ENCODE results near the gene PDGFRB. TPM values are rescaled to one million over a fixed set of nuclear protein-coding genes. Genes with fewer than 3 reads are reported as not detected.
A peak's percentile ranks its signal among the peaks of the same experiment; 100 is the strongest.

PDGFRB gene
- total RNA-seq, 6 experiments from 2014 or later, result 6.8 to 19.5 (median 9.4) TPM

GRCh38 chr5:150130493-150130922 is 25.1 kb downstream of the PDGFRB start:
- ATAC-seq (no peak), DNase-seq (peak in 1 of 3 donors; percentile 53)
- 69% methylated on average over 5 of the region's 8 CpGs for WGBS (ENCODE audit: insufficient coverage, low coverage, low lambda C conversion rate, missing lambda C conversion rate)
- no peak for TF ChIP-seq POLR2A (IDR thresholded peaks at IDR 0.05)
- no peak for TF ChIP-seq CTCF (IDR thresholded peaks at IDR 0.05)
- peak overlapping the region in 1 of 3 donors; percentile 41 for H3K27ac ChIP-seq
- H3K9me3 ChIP-seq, result no peaks in the 10 kb centered on the region
- H3K27me3 ChIP-seq, result no peaks in the 10 kb centered on the region
- H3K36me3 ChIP-seq, result no peaks in the 10 kb centered on the region
- H3K4me3 ChIP-seq, result no peak overlapping the region
- intact Hi-C loops (cut with DNase I), result loop anchor here in 1 of 2 donors (10.0 kb wide), 1 partner anchor 84 kb away; no protein-coding TSS in a partner anchor
- peaks cover 0 to 17% (median 6%) of the 10 kb centered on the region in 4 donors for H3K4me1 ChIP-seq

DNA sequence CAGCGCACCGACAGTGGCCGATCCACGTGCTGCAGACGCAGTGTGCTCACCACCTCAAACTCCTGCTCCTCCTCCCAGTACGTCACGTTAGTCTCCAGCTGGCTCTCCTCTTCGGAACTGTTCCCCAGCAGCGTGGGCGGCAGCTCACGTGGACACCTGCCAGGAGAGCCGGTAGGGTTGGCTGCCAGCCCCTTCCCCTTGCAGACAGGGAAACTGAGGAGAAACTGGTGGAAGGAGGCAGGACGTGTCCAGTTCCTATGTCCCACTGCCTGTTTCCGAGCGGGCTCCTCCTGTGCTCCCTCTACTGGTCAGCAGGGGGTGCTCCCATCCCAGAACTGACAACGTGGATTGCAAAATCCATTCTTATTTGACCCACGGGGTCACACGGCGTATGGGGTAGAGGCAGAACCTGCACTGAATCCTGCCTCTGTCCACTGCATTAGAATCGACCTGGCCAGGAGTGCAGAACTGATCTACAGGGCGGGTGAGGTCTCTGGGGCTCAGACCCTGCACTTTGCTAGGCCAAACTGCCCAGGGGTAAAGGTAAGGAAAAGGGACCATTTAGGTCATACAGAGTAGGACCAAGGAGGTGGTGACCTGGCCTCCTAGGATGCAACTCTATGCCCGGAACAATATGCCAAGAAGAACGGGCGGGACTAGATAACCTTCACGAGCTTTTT is 25.7 kb downstream of the PDGFRB start:
- no peaks in the 10 kb centered on the region for H3K9me3 ChIP-seq
- ATAC-seq, result peak; percentile 94 to 95 (median 94)
- TF ChIP-seq POLR2A (IDR thresholded peaks at IDR 0.05) (no peak), CTCF (IDR thresholded peaks at IDR 0.05) (peak; percentile 91 to 99 (median 98))
- H3K36me3 ChIP-seq, result no peaks in the 10 kb centered on the region
- intact Hi-C loops (cut with DNase I), result loop anchor here in 1 of 2 donors (10.0 kb wide), 1 partner anchor 85 kb away; no protein-coding TSS in a partner anchor
- H3K27me3 ChIP-seq, result no peaks in the 10 kb centered on the region
- H3K27ac ChIP-seq, result peak overlapping the region in 2 of 3 donors; percentile 41 to 57
- H3K4me1 ChIP-seq, result peaks cover 0 to 17% (median 6%) of the 10 kb centered on the region in 4 donors
- WGBS (ENCODE audit: insufficient coverage, low coverage, low lambda C conversion rate, missing lambda C conversion rate), result 35% methylated on average over 5 of the region's 25 CpGs
- H3K4me3 ChIP-seq, result peak overlapping the region in 2 of 3 donors; percentile 33 to 37
- DNase-seq, result peak; percentile 76 to 87 (median 86)

DNA sequence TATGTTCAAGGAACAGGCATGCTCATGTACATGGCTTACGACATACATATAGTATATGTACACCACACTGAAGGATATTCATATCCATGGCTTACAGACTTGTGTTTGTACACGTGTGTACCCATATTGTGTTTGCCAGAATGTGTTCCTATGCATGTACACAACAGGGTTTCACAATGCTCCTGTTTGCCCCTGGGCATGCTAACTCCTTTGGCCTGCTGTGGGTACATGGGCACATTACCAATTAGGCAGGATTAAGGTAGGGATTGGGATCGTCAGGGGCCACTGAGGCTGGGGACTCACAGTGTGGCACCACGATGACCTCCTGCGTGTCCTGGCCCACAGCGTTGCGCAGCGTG is 26.2 kb downstream of the PDGFRB start:
- Histone ChIP-seq H3K9me3 (no peaks in the 10 kb centered on the region), H3K36me3 (no peaks in the 10 kb centered on the region), H3K4me1 (peaks cover 0 to 17% (median 6%) of the 10 kb centered on the region in 4 donors), H3K4me3 (peak overlapping the region in 2 of 3 donors; percentile 33 to 37), H3K27ac (peak overlapping the region in 2 of 3 donors; percentile 41 to 57), H3K27me3 (no peaks in the 10 kb centered on the region)
- intact Hi-C loops (cut with DNase I), result no loop called here
- peak; percentile 48 to 74 (median 70) for ATAC-seq
- TF ChIP-seq CTCF (IDR thresholded peaks at IDR 0.05), result no peak
- no peak for TF ChIP-seq POLR2A (IDR thresholded peaks at IDR 0.05)
- no peak for DNase-seq
- 14% methylated on average over 1 of the region's 8 CpGs for WGBS (ENCODE audit: insufficient coverage, low coverage, low lambda C conversion rate, missing lambda C conversion rate)

DNA sequence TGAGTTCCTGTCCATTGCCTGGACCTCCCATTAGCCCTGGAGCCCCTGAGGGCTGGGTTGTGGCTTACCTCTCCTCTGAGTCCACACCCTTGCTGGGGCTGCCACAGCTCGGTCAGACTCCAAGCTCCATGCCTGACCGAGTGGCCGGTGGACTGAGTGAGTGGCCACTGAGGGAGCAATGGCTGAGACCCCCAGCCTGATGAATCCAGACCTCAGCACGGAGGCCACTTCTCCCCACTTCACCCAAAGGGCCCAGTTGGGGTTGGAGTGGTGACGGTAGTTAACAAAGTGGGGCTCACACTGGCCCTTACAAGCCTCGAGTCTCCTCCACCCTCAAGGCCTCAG is 28.8 kb downstream of the PDGFRB start:
- no peaks in the 10 kb centered on the region for H3K36me3 ChIP-seq
- H3K4me1 ChIP-seq, result peaks cover 0 to 17% (median 6%) of the 10 kb centered on the region in 4 donors
- no peaks in the 10 kb centered on the region for H3K27me3 ChIP-seq
- no peak for ATAC-seq
- DNase-seq, result no peak
- WGBS (ENCODE audit: insufficient coverage, low coverage, low lambda C conversion rate, missing lambda C conversion rate), result no CpG with 5 or more reads among the region's 6 CpGs
- H3K27ac ChIP-seq, result no peak overlapping the region
- no peaks in the 10 kb centered on the region for H3K9me3 ChIP-seq
- no peak overlapping the region for H3K4me3 ChIP-seq
- TF ChIP-seq CTCF (IDR thresholded peaks at IDR 0.05) (no peak), POLR2A (IDR thresholded peaks at IDR 0.05) (no peak)
- intact Hi-C loops (cut with DNase I), result no loop called here

Measured in right lobe of liver (tissue), 6 donors.